Kasumi-1 (cell line): Measurements from ENCODE around the gene ASB3.
A peak's percentile ranks its signal among the peaks of the same experiment; 100 is the strongest.
"Not testable (repeated sequence)": the region's sequence is repeated elsewhere in the genome, so short reads cannot be mapped to it uniquely, and the experiment has no call there.

Source experiments
- DNase-seq, 2 experiments: peaks; one replicate each; lab custom pipeline; 2025; lab: John Stamatoyannopoulos, UW

ASB3 gene

GRCh38 chr2:53786352-53786704 lies 425 bp downstream of the ASB3 start:
- no peak for DNase-seq

GRCh38 chr2:53785366-53785765 lies 1.4 kb downstream of the ASB3 start:
- DNase-seq, result no peak

- DNase-seq, result no peak
These were observed 2.3 kb downstream of the ASB3 start for GRCh38 chr2:53784436-53784835.

- no peak for DNase-seq
These were observed 4.1 kb downstream of the ASB3 start for GRCh38 chr2:53782676-53783075.

DNA sequence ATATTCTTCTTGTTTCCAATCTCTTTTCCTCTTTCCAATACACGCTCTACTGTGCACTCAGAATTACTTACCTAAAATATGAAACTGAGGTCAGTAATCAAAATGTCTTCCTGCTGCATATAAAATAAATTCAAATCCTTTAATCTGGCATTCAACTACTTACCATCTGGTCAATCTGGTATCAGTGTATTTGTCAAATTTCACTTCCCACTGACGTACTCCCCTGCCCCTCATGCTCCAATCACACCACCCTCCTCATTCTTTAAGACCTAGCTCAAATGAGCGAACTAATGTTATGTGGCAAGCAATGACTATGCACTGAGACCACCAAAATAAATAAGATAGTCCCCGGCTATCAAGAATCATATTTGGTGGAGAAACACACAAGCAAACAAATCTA lies 6.7 kb downstream of the ASB3 start:
- DNase-seq, result no peak

GRCh38 chr2:53778536-53779162 lies 8.1 kb downstream of the ASB3 start:
- peak; percentile 56 to 62 for DNase-seq

DNA sequence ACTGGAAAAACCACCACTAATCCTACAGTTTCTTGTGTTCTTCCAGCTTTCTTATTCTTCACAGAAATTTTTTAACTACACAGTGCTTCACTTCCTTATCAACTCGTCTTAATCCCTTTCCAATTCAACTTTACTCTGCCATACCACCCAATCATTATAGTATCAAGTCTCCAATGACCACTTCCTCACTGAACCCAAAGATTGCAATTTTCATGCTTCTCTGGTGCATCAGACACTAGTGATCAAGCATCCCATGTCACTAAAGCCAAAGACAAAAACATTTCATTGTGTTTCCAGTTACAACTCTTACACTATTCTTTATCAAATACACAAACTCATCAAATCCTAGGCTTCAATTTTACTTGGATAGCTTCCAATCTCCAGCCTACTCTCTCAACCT lies 9.6 kb downstream of the ASB3 start:
- no peak for DNase-seq

DNA sequence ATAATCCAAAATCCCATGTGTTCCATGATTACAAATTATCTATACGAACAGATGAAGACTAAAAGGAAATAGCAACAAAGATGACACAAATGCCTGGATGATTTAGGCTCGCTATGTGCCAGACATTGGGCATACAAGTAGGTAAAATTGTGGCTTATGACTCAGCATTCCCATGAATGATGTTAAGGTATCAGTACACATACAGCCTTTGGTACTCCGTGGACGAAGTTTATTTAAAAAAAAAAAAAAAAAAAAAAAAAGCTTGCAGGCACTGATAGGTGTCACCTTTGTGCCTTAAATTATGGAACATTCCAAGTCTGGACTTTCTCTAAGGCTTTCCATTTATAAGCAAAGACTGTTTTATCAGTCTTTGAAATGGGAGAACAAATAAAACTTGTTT lies 16.5 kb downstream of the ASB3 start:
- DNase-seq, result no peak

DNA sequence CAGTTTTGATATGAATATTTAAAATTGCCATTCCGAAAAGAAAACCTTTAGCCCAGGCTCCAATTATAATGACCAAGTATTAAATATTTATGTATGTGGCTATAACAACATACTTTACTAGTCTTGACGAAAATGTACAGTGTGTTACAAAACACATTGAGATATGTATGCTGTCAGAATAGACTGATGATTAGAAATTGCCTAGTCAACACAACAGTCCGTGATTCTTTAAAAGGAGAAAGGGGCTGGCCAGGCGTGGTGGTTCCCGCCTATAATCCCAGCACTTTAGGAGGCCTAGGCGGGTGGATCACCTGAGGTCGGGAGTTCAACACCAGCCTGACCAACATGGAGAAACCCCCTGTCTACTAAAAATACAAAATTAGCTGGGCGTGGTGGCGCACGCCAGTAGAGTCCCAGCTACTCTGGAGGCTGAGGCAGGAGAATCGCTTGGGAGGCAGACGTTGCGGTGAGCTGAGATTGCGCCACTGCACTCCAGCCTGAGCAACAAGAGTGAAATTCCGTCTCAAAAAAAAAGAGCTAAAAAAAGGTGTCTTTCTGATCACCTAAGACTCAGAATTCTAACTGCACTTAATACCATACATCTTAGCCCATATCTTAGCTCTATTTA lies 17.3 kb downstream of the ASB3 start:
- DNase-seq, result no peak

GRCh38 chr2:53768242-53768542 lies 18.6 kb downstream of the ASB3 start:
- no peak for DNase-seq

DNA sequence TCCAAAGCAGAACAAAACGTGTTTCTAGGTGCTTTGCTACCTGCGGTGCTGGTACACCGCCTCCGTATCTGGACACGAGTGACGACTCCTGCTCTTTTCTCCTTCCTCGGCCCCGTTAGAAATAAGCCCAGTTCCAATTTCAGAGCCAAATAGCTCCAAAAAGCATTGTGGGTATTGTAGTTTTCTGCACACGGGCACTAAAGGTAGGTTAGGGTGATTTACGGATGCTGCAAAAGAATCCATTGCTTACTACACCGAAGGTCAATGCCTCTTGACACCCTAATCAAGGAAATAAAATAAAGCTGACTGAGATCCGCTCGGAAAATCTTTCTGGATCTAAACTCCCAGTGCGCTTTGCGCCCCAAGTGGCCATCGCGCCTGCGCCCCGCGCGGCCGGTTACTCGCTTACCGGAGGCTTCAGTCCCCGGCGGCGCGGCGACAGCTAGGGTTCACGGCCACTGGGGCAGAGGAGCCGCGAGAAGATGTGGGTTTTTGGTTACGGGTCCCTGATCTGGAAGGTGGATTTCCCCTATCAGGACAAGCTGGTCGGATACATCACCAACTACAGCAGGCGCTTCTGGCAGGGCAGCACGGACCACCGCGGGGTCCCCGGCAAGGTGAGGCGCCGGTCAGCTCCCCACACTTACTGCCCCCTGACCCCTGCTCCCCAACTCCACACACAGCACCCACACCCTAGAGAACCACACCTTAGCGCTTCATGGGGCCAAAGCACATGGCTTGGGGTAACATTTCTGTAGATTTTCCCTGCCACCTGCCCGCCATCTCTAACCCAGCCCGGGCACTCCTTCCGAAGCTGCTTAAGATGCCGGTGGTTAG lies 19.1 kb downstream of the ASB3 start, which contains the start of gene CHAC2:
Gene CHAC2 (plus strand): TSS at position 400 of the 837 bp plus-strand sequence. CDS start 83 bp downstream, at position 483.
- DNase-seq, result peak; percentile 89 to 91

DNA sequence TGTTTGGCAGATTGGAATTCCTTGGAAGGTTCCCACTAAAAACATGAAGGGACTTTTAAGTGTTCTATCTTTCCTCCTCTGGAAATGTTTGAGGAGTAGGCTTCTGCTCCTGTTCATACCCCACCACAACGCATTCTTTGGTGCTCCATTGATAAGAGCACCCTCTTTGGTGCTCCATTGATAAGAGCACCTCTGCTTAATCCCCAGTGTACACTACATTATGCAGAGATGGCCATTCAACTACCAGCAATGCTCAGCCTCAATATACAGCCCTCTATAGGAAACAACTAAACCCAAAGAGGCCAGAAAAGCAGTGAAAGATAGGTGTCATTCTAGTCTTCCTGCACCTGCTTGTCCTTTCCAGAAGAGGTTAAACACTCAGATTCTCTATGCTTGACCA lies 21.0 kb downstream of the ASB3 start:
- DNase-seq, result no peak

DNA sequence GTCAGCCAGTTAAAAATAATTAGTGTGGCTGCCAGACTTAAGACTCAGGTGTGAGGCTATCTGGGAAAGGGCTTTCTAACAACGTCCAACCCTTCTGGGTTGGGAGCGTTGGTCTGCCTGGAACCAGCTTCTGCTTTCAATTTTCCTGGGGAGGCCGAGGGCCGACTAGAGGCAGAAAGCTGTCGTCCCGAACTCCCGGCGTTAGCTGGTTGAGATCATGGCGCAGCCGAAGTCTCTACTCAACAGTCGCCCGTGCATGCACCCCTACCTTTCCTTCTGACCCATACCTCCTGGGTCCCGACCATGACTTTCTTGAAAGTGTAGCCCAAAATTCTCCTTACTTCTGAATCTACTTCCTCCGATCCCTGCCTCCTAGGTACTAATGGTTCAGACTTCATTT lies 29.5 kb downstream of the ASB3 start:
- DNase-seq, result not testable (repeated sequence)

DNA sequence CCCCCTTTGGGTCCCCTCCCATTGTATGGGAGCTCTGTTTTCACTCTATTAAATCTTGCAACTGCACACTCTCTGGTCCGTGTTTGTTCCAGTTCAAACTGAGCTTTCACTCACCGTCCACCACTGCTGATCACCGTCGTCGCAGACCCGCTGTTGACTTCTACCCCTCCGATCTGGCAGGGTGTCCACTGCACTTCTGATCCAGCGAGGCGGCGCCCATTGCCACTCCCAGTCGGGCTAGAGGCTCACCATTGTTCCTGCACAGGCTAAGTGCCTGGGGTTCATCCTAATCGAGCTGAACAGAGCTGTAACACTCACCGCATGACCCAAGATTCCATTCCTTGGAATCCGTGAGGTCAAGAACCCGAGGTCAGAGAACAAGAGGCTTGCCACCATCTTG lies 30.1 kb downstream of the ASB3 start:
- no peak for DNase-seq

DNA sequence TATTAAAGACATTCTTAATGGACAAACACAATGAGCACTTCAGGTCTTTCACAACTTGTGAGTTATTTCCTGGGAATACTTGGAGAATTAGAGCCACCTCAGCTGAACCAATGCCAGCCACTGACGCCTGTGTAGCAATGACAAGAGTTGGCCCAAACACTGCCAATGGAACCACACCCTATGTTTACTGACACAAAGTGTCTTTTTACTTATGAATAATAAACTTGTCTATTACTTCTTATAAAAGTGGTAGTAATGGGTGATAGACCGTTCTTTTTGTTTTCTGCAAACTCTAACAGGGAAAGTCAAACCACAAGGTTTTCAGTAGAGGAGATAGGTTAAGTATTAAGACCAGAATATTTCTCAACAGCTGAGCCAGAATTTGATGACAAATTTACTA lies 31.6 kb downstream of the ASB3 start:
- no peak for DNase-seq

- no peak for DNase-seq
These were observed 33.7 kb downstream of the ASB3 start for GRCh38 chr2:53753041-53753440.

DNA sequence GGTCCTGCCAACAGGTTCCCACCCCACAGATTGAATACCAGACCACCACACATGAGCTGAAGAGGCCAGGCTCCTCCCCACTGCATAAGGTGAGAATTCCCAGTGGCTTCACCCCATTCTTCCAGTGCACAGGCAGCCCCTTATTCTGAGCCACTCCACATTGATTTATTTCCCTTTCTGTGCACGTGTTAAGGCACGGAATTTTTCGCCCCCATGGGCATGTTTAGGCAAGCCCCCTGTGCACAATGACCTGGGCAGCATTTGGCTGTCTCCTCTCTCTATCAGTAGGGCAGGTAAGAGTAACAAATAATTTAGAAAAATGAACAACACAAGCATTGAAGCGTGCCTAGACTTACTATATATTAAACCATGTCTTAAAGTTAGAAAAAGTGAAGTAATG lies 34.4 kb downstream of the ASB3 start:
- DNase-seq, result no peak

DNA sequence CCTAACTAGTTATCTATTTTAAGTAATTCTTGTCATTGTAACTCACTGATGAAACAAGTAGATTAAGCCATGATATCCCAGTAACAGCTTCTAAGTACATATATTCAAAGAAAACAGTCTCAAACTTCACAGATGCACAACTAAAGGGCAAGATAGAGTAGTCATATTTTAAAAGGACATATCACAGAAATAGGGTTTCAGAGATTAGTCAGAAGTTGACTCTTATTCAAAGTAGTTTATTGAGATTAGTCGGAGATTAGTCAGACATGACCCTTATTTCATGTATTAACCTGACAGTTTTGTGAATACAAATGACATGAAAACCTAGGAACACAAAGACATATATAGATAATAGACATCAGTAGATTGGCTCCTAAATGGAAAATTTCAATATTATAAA lies 35.0 kb downstream of the ASB3 start:
- no peak for DNase-seq

DNA sequence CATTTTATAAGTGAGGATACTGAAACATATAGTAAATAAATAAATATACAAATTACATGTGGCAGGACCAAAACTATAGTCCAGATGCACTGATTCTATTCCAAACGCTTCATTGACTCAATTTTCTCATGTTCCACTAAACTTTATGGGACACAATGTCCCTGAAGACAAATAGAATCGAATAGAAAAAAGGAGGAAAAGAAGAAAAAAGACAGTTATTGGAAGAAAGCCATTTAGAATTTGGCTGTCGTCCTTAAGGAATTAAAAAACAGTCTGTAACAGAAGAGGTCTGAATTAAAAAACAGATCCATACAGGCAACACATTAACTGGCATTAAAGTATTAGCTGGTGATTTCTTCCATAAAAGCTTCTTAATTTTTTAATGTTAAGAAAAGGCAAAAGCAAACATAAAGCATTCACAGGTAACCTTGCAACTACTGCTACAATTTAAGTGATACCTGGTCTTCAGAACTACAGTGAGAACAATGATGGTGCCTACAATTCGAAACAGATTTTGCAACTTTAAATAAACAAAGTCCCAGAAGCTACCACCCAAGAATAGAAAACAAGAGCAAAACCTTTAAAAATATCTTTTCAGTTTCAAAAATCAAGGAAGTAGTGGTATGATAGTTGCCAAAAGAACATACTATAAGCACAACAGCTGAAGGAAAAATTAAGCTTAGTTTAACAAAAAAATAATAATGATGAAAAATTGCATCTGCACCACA lies 36.5 kb downstream of the ASB3 start:
- no peak for DNase-seq

DNA sequence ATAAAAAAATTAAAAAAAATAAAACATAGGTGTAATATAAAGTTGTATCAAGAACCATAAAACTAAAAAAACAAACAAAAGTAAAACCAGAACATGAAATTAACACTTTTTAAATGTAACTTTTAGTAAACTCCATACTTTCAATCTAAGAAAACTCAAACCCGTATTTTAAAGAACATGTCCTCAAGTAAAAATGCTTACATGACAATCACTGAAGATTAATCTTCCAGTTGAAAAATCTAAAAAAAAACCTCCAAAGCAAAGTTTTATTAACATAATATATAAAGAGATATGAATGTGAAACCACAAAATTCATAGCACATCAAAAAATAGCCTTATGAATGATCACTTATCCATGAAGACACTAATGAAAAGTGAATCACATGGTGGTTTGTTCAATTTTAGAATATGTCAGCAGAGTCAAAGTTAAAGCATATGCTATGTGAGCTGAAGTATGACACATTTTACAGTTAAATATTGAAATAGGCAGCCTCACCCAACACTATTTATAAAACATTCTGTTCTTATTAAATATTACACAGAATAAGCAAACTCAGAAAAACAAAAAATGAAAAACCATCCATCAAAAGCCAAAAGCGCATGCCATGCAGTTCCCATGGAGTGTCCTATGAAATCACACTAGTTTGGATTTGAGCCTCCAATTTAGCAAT lies 42.2 kb downstream of the ASB3 start:
- no peak for DNase-seq

GRCh38 chr2:53740170-53740569 lies 46.6 kb downstream of the ASB3 start:
- peak; percentile 58 to 62 for DNase-seq

DNA sequence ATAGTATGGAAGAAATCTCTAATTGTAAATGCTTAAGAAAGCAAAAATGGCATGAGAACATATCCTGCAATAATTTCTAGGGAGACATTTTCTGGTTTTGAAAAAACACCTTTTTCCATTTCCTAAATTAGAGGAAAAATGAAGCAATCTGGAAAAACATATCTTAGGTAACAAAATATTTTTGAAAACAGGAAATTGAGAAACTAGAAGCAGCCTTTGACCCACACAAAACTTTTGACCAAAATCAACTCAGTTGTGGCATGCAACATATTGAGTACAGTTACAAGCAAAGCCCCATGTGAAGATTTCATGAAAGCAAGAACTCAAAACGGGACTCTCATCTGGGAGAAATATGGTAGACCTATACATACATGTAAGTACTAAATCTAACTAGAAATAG lies 47.7 kb downstream of the ASB3 start:
- DNase-seq, result no peak
